K562 (cell line): ENCODE data around the gene KLHL18. TPM values are rescaled to one million over a fixed set of nuclear protein-coding genes. Genes with fewer than 3 reads are reported as not detected.

Experiments
- CHD4 ChIP-seq: fragments of 200-600 bp; sonication (generic); IDR thresholded peaks from 3 replicates; pipeline ENCODE4 v1.6.1; 2012; ENCODE audit warnings: low read depth, mild to moderate bottlenecking, mixed read lengths, low read length, inconsistent platforms; ENCODE audit not compliant: insufficient read depth, insufficient replicate concordance, poor library complexity, severe bottlenecking
- CXXC5 ChIP-seq: fragments of 250-450 bp; sonication (Bioruptor Pico); IDR thresholded peaks from 2 replicates; pipeline ENCODE4 v1.8.0; 2022; ENCODE audit warnings: inconsistent platforms, mild to moderate bottlenecking, moderate library complexity
- ESRRB ChIP-seq: fragments of 250-450 bp; sonication (Bioruptor Pico); IDR thresholded peaks from 2 replicates; pipeline ENCODE4 v1.5.0; 2020; ENCODE audit warnings: mild to moderate bottlenecking, moderate library complexity, borderline replicate concordance
- ETS2 ChIP-seq: IDR thresholded peaks from 2 replicates; pipeline ENCODE4 v1.6.1; 2016; ENCODE audit warnings: borderline replicate concordance, missing genetic modification characterization, mild to moderate bottlenecking, moderate library complexity, missing compliant biosample characterization; ENCODE audit not compliant: poor library complexity, severe bottlenecking
- HCFC1 ChIP-seq: IDR thresholded peaks from 2 replicates; pipeline ENCODE4 v1.6.1; 2012; ENCODE audit warnings: low read depth, low read length, improper control_type of control experiment
- NR0B1 ChIP-seq: fragments of 450-650 bp; IDR thresholded peaks from one replicate; pipeline ENCODE4 v1.6.1; 2018; ENCODE audit warnings: mild to moderate bottlenecking, moderate library complexity; ENCODE audit not compliant: partially characterized antibody
- OTX1 ChIP-seq: fragments of 450-650 bp; formaldehyde crosslinking; IDR thresholded peaks from 2 replicates; pipeline ENCODE4 v1.4.0; 2022; ENCODE audit warnings: mild to moderate bottlenecking
- SFPQ ChIP-seq: fragments of 200-400 bp; formaldehyde crosslinking; IDR thresholded peaks from 2 replicates; pipeline ENCODE4 v1.6.1; 2017; ENCODE audit warnings: mild to moderate bottlenecking, low read depth, low read length, moderate library complexity
- SMAD4 ChIP-seq: fragments of 250-450 bp; sonication (Bioruptor Pico); conservative IDR thresholded peaks from 2 replicates; pipeline ENCODE4 v1.8.0; 2021; ENCODE audit warnings: inconsistent platforms, mild to moderate bottlenecking, moderate library complexity
- STAG1 ChIP-seq: sonication (generic); formaldehyde crosslinking; IDR thresholded peaks from 2 replicates; pipeline ENCODE4 v1.5.0; 2020; ENCODE audit warnings: missing genetic modification reagents, borderline replicate concordance
- STAT5B ChIP-seq: fragments of 250-450 bp; sonication (Bioruptor Pico); IDR thresholded peaks from 2 replicates; pipeline ENCODE4 v1.8.0; 2021; ENCODE audit warnings: mild to moderate bottlenecking, inconsistent platforms
- TARDBP ChIP-seq: fragments of 450-650 bp; IDR thresholded peaks from 2 replicates; pipeline ENCODE4 v1.6.1; 2016
- ZNF146 ChIP-seq: IDR thresholded peaks from one replicate; pipeline ENCODE4 v1.6.1; 2018; ENCODE audit warnings: missing compliant biosample characterization; ENCODE audit not compliant: unreplicated experiment
- ZNF197 ChIP-seq: fragments of 200-800 bp; sonication (Bioruptor generic); IDR thresholded peaks from 2 replicates; pipeline ENCODE4 v1.6.1; 2016; ENCODE audit warnings: low read depth, missing genetic modification characterization, missing compliant biosample characterization
- ZNF263 ChIP-seq: sonication (generic); formaldehyde crosslinking; IDR thresholded peaks from 2 replicates; pipeline ENCODE4 v1.8.0; 2022; ENCODE audit warnings: mild to moderate bottlenecking, missing genetic modification reagents, borderline replicate concordance
- ZNF445 ChIP-seq: fragments of 250-450 bp; sonication (Bioruptor Pico); IDR thresholded peaks from 2 replicates; pipeline ENCODE4 v1.4.0; 2020; ENCODE audit warnings: low read depth, mild to moderate bottlenecking, moderate library complexity
- ZNF639 ChIP-seq, 2 experiments: fragments of 200-800 bp in 1 of 2; sonication (Bioruptor generic) in 1 of 2; sonication (generic) in 1 of 2; formaldehyde crosslinking in 1 of 2; IDR thresholded peaks in 1 of 2; conservative IDR thresholded peaks in 1 of 2; 2 replicates each; pipeline versions ENCODE4 v1.5.0 to v1.6.1; 2016 to 2020; ENCODE audit warnings: missing compliant biosample characterization in 1 of 2, missing genetic modification characterization in 1 of 2, missing genetic modification reagents in 1 of 2
- ZNF77 ChIP-seq: fragments of 250-450 bp; sonication (Bioruptor Pico); IDR thresholded peaks from 2 replicates; pipeline ENCODE4 v1.5.0; 2020
- ZNF785 ChIP-seq: fragments of 250-450 bp; sonication (Bioruptor Pico); IDR thresholded peaks from 2 replicates; pipeline ENCODE4 v1.4.0; 2020; ENCODE audit warnings: mild to moderate bottlenecking
- polyA plus RNA-seq, 8 experiments: library from polyadenylated mRNA; depleted of rRNA in 4 of 8; stranded (reverse) in 5 of 8; unstranded in 3 of 8; fragments of >200 nt; fragmentation: Nextera tagmentation in 2 of 8; fragmentation: Illumina TruSeq in 1 of 8; extraction: Ambion mirVana in 2 of 8; extraction: Trizol in 1 of 8; gene quantifications; 2 replicates each; pipeline versions ENCODE4 v1.2.1 to v1.2.3, GENCODE V29; 2011 to 2014; ENCODE audit warnings: inconsistent platforms in 1 of 8, missing spikeins in 1 of 8
- total RNA-seq, 7 experiments: library from RNA; depleted of rRNA in 6 of 7; stranded (reverse); fragments of >200 nt in 6 of 7; fragmentation: Illumina TruSeq in 2 of 7; extraction: Trizol in 2 of 7; gene quantifications; 2 replicates each; pipeline versions ENCODE4 v1.2.1 to v1.2.3, GENCODE V29; 2011 to 2021; ENCODE audit warnings: low replicate concordance in 1 of 7

Gene KLHL18
- total and polyA plus RNA-seq, 9 of the 15 experiments (the other 6 are each of a cell fraction or from before 2014, with no cell fraction given) = 26.7 to 97.5 (median 48.7) TPM

- TF ChIP-seq ZNF445 (CRISPR knock-in tag) (no peak), NR0B1 (no peak), HCFC1 (no peak), STAT5B (no peak), OTX1 (CRISPR knock-in tag) (no peak), ZNF146 (CRISPR knock-in tag) (no peak), SFPQ (no peak), ZNF197 (no peak), ESRRB (CRISPR knock-in tag) (0 out of 2 replicates have a peak, but pooled peaks have one; percentile 21), CXXC5 (CRISPR knock-in tag) (no peak), CHD4 (no peak), ETS2 (no peak), STAG1 (no peak), ZNF77 (no peak), ZNF263 (CRISPR knock-in tag) (no peak), ZNF785 (CRISPR knock-in tag) (no peak), ZNF639 (CRISPR knock-in tag; conservative IDR thresholded peaks at IDR 0.05 in 1 of 2, IDR thresholded peaks at IDR 0.05 in 1 of 2) (no peak), SMAD4 (CRISPR knock-in tag) (peak; percentile 59; the same call in 1 of the 2 replicates), TARDBP (no peak)
These were observed 96.7 kb downstream of the KLHL18 start (continued) for GRCh38 chr3:47379411-47379899.
